Gastroesophageal sphincter (tissue), 3 donors: ENCODE results near the gene TNS3.

Source experiments
- CTCF ChIP-seq, 4 experiments: fragments of 200-600 bp in 2 of 4; fragments of 450-650 bp in 2 of 4; sonication (generic) in 1 of 4; IDR thresholded peaks; one replicate each; pipeline ENCODE4 v1.5.1; 2017 to 2019; ENCODE audit warnings: antibody characterized with exemption in 4 of 4, mild to moderate bottlenecking in 2 of 4, moderate library complexity in 2 of 4
- EP300 ChIP-seq: sonication (generic); formaldehyde crosslinking; IDR thresholded peaks from one replicate; pipeline ENCODE4 v1.6.1; 2017; ENCODE audit warnings: antibody characterized with exemption, mild to moderate bottlenecking
- POLR2AphosphoS5 ChIP-seq: sonication (generic); formaldehyde crosslinking; IDR thresholded peaks from one replicate; pipeline ENCODE4 v1.6.1; 2017; ENCODE audit warnings: antibody characterized with exemption

- no peak for TF ChIP-seq CTCF (IDR thresholded peaks at IDR 0.05)
- TF ChIP-seq POLR2AphosphoS5: no peak
- TF ChIP-seq EP300: no peak
Measured at GRCh38 chr7:47327346-47327697, 254.6 kb downstream of the TNS3 start.
